ENCODE results near the gene SLCO6A1. TPM values are rescaled to one million over a fixed set of nuclear protein-coding genes. Genes with fewer than 3 reads are reported as not detected.

SLCO6A1 gene
- total and polyA plus RNA-seq, 8 donors = not detected

GRCh38 chr5:102453716-102454115, 45.1 kb downstream of the SLCO6A1 start:
- intact Hi-C loops (cut with DNase I) = no loop called here
- TF ChIP-seq CTCF (IDR thresholded peaks at IDR 0.05) = no peak
- H3K4me3 ChIP-seq = no peak overlapping the region

GRCh38 chr5:102451082-102451481, 47.7 kb downstream of the SLCO6A1 start:
- Histone ChIP-seq H3K4me3 (no peak overlapping the region), H3K27ac (no peak overlapping the region), H3K4me1 (no peaks in the 10 kb centered on the region), H3K36me3 (no peaks in the 10 kb centered on the region), H3K27me3 (no peaks in the 10 kb centered on the region), H3K9me3 (peaks cover 0 to 10% of the 10 kb centered on the region in 2 donors)
- ATAC-seq (no peak), DNase-seq (no peak)
- intact Hi-C loops (cut with DNase I) = no loop called here
- TF ChIP-seq CTCF (IDR thresholded peaks at IDR 0.05) = no peak

More at GRCh38 chr5:102453716-102454115, 45.1 kb downstream of the SLCO6A1 start:
- Histone ChIP-seq H3K27me3 (no peaks in the 10 kb centered on the region), H3K27ac (no peak overlapping the region), H3K36me3 (no peaks in the 10 kb centered on the region), H3K9me3 (peaks cover 0 to 10% of the 10 kb centered on the region in 2 donors), H3K4me1 (no peaks in the 10 kb centered on the region)
- no peak for DNase-seq
- ATAC-seq = no peak

GRCh38 chr5:102450313-102450990, 48.3 kb downstream of the SLCO6A1 start:
- Histone ChIP-seq H3K4me1 (no peaks in the 10 kb centered on the region), H3K27ac (no peak overlapping the region), H3K4me3 (no peak overlapping the region), H3K9me3 (peaks cover 0 to 10% of the 10 kb centered on the region in 2 donors), H3K36me3 (no peaks in the 10 kb centered on the region), H3K27me3 (no peaks in the 10 kb centered on the region)
- intact Hi-C loops (cut with DNase I) = no loop called here
- ATAC-seq (no peak), DNase-seq (peak in 1 of 4 donors; percentile 5)
- no peak for TF ChIP-seq CTCF (IDR thresholded peaks at IDR 0.05)

GRCh38 chr5:102433473-102433872, 65.3 kb downstream of the SLCO6A1 start:
- no peaks in the 10 kb centered on the region for H3K27me3 ChIP-seq
- H3K9me3 ChIP-seq = peaks cover 0 to 11% of the 10 kb centered on the region in 2 donors
- intact Hi-C loops (cut with DNase I) = no loop called here
- H3K4me3 ChIP-seq = no peak overlapping the region
- DNase-seq = peak in 1 of 4 donors; percentile 38
- no peaks in the 10 kb centered on the region for H3K4me1 ChIP-seq
- no peaks in the 10 kb centered on the region for H3K36me3 ChIP-seq
- TF ChIP-seq CTCF (IDR thresholded peaks at IDR 0.05) = no peak
- no peak overlapping the region for H3K27ac ChIP-seq
- no peak for ATAC-seq

GRCh38 chr5:102421647-102422046, 77.2 kb downstream of the SLCO6A1 start:
- intact Hi-C loops (cut with DNase I) = no loop called here
- DNase-seq (peak in 2 of 4 donors; percentile 0 to 9), ATAC-seq (no peak)
- H3K27ac ChIP-seq = no peak overlapping the region
- no peak overlapping the region for H3K4me3 ChIP-seq
- no peak for TF ChIP-seq CTCF (IDR thresholded peaks at IDR 0.05)
- no peaks in the 10 kb centered on the region for H3K36me3 ChIP-seq
- no peaks in the 10 kb centered on the region for H3K9me3 ChIP-seq
- H3K27me3 ChIP-seq = no peaks in the 10 kb centered on the region
- no peaks in the 10 kb centered on the region for H3K4me1 ChIP-seq
